Amygdala (tissue), 56 donors: ENCODE measurements around the gene VPS13C.

ENCODE experiments used
- DNase-seq, 56 donors: peaks; one replicate each; lab custom pipeline; 2025; lab: John Stamatoyannopoulos, UW

Gene VPS13C

DNA sequence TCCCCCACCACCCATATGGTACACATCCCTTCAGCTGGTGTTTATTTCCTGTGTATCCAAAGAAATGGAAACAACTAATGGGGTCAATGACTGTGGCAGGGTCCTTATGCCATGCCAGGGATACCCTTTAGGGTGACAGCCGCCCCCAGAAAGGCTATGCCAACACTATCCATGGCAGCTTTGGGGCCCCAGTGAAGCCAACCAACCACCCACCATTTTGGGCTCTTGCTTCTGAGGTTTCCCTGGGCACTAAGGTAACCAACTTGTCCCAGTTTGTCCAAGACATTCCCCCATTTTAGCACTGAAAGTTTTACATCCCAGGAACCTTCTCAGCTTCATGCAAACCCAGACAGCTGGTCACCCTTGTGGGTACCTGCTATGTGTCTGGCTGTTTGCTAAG lies 233.1 kb downstream of the VPS13C start:
- DNase-seq: no peak

DNA sequence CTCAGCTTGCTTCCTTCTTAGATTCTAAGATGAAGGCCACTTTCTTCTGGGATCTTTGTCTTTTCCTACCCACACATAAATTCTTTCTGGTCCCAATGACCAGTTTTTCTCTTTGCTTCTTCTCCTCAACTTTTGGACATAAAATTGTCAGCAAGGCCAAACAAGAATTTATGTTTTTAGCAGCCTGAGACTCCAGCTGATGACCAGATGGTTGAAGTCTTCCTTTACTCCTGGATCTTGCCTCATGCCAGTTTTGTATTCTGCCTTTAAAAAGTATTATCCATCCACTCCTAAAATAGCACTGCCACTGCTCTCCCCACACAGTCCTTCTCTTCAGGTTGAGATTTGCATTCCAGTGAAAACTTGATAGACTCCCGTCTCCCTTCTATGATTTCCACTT lies 236.0 kb downstream of the VPS13C start:
- DNase-seq: no peak

DNA sequence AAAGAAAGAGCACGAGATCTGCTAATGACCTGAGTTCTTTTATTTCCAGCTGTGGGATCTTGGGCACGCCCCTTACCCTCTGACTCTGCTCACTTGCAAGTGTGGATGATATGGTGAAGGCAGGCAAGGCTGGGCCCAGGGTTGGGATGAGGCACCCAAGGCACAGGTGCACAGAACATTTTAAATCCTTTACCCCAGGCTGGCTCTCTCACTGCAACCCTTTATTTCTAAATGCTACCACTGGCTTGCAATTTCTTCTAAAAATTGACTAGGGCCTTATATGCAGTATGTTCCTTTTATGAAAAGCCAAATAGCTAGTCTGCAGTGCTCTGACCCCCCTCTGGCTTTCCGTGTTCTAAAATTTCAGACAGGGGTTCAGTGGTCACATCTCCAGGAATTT lies 237.7 kb downstream of the VPS13C start:
- DNase-seq: no peak

DNA sequence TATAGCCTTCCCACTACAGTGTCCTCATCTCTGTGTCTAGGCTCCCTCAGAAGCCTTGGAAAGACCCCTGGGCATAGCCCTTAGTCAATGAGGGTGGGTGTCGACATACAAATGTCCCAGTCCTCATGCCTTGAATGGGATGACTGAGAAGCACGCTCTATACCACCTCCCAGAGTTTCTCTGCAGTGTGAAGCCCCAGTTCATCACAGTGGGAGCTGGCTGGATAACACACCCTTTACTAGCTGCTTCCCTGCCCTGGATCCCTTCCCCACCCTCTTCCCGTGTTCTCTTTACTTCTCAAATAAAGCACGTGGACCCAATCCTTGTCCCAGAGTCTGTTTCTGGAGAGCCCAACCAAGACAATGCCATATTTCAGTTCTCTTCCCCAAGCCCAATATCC lies 239.3 kb downstream of the VPS13C start:
- DNase-seq: no peak

- no peak for DNase-seq
Measured at GRCh38 chr15:61820212-61820611, 240.0 kb downstream of the VPS13C start.

GRCh38 chr15:61819386-61819785 lies 240.9 kb downstream of the VPS13C start:
- no peak for DNase-seq

- no peak for DNase-seq
Measured at GRCh38 chr15:61818801-61819200, 241.4 kb downstream of the VPS13C start.

GRCh38 chr15:61816856-61817255 lies 243.4 kb downstream of the VPS13C start:
- no peak for DNase-seq

DNA sequence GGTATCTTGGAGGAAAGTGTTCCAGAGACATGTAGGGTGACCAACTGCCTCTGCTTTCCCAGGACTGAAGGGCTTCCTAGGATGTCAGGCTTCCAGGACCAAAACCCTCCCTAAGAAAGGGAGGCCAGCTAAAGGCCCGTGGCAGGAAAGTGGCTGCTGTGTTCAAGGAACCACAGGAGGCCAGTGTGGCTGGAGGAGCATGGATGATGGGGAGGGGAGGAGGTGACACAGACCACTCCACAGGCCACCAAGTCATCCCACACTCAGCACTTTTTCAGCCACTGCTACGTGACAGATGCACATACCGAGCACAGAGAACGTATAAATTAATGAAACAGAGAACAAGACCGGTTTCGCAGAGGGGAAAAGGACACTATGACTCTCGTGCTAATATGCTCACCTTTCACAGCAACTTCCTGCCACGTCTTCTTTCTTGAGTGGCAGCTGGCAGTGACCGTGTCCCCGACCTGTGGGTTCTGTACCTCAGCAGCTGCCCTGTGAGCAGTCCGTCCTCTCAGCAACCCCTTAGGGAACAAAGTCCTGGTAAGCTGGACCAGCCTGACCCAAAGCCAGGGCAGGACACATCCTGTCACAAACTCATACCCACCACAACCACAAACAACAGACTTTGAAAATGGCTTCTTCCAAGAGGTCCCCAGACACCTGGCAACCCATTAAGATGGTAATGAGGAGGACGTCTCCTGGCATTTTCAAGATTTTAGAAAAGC lies 244.7 kb downstream of the VPS13C start:
- no peak for DNase-seq

- DNase-seq: no peak
Measured at GRCh38 chr15:61812476-61812875, 247.8 kb downstream of the VPS13C start.

- DNase-seq: no peak
Measured at GRCh38 chr15:61811952-61812351, 248.3 kb downstream of the VPS13C start.

DNA sequence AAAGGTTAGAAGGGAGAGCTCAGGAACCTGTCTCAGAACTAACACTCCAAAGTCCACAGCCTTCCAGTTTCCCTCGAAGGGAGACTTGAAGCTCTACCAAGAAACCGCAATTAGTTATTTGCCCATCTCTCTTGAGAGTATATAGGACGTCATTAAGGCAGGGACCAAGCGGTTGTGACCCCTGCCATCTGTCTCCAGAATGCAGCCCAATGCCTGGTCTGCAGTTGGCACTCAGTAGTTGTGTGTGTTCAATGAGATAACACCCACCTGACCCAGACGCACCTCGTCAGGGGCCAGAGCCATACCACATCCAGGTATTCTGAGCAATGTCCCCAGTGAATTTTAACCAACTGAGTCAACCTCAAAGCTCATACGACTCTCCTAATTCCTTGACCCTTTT lies 251.0 kb downstream of the VPS13C start:
- no peak for DNase-seq

GRCh38 chr15:61807281-61807929 lies 252.8 kb downstream of the VPS13C start:
- DNase-seq: no peak
